Thoracic aorta (tissue), 2 donors: Measurements from ENCODE around the gene DNAJC16. TPM values are rescaled to one million over a fixed set of nuclear protein-coding genes. Genes with fewer than 3 reads are reported as not detected.
"Not testable (repeated sequence)": the region's sequence is repeated elsewhere in the genome, so short reads cannot be mapped to it uniquely, and the experiment has no call there.

ENCODE experiments used
- ATAC-seq: fragments of 150-250 bp; one replicate; pipeline ENCODE4 v1.8.0; 2017; ENCODE audit warnings: low read depth; ENCODE audit not compliant: insufficient number of reproducible peaks, low FRiP score
- DNase-seq: peaks from one replicate; pipeline ENCODE4 v3.0.0-alpha.2; 2020; ENCODE audit warnings: low spot score
- H3K27ac ChIP-seq, 2 donors: fragments of 200-600 bp; sonication (generic); 1 replicate in 1 of 2; 2 replicates in 1 of 2; pipeline ENCODE4 v1.5.1; 2016; ENCODE audit warnings: mild to moderate bottlenecking in 2 of 2, moderate library complexity in 2 of 2
- H3K27me3 ChIP-seq: fragments of 200-600 bp; sonication (generic); replicated peaks from 2 replicates; pipeline ENCODE4 v1.6.0; 2016; ENCODE audit warnings: mild to moderate bottlenecking; ENCODE audit not compliant: insufficient read depth
- H3K36me3 ChIP-seq: fragments of 200-600 bp; sonication (generic); one replicate; pipeline ENCODE4 v1.5.1; 2016
- H3K4me1 ChIP-seq, 2 donors: fragments of 200-600 bp; sonication (generic); 1 replicate in 1 of 2; 2 replicates in 1 of 2; pipeline versions ENCODE4 v1.5.1 to v1.6.0; 2016; ENCODE audit warnings: low read depth in 2 of 2, mild to moderate bottlenecking in 1 of 2; ENCODE audit not compliant: control insufficient read depth in 1 of 2
- H3K4me3 ChIP-seq: fragments of 200-600 bp; sonication (generic); 2 replicates; pipeline ENCODE4 v1.5.1; 2016; ENCODE audit warnings: mild to moderate bottlenecking
- H3K9me3 ChIP-seq: fragments of 200-600 bp; sonication (generic); 2 replicates; pipeline ENCODE4 v1.5.1; 2016
- total RNA-seq, 2 donors: library from RNA; depleted of rRNA; stranded (reverse); fragments of >200 nt; gene quantifications; one replicate each; pipeline versions ENCODE4 v1.1.0 to v1.2.3, GENCODE V29; 2016
- TF ChIP-seq, protein P1 (sequence below): fragments of 200-600 bp; sonication (generic); IDR thresholded peaks from one replicate; pipeline ENCODE4 v1.5.1; 2019; ENCODE audit warnings: antibody characterized with exemption

The DNAJC16 gene
- 10 to 100 TPM; 14.1 to 28.6 TPM for total RNA-seq

GRCh38 chr1:15526490-15527339, at the start of gene DNAJC16:
Gene DNAJC16, plus strand, starts transcription at chr1:15526848. Its CDS starts 2,258 bp downstream, at chr1:15529106.
- peaks cover 18 to 37% of the 10 kb centered on the region in 2 donors for H3K4me1 ChIP-seq
- H3K36me3 ChIP-seq, result peaks cover 7% of the 10 kb centered on the region
- TF ChIP-seq, protein P1, sequence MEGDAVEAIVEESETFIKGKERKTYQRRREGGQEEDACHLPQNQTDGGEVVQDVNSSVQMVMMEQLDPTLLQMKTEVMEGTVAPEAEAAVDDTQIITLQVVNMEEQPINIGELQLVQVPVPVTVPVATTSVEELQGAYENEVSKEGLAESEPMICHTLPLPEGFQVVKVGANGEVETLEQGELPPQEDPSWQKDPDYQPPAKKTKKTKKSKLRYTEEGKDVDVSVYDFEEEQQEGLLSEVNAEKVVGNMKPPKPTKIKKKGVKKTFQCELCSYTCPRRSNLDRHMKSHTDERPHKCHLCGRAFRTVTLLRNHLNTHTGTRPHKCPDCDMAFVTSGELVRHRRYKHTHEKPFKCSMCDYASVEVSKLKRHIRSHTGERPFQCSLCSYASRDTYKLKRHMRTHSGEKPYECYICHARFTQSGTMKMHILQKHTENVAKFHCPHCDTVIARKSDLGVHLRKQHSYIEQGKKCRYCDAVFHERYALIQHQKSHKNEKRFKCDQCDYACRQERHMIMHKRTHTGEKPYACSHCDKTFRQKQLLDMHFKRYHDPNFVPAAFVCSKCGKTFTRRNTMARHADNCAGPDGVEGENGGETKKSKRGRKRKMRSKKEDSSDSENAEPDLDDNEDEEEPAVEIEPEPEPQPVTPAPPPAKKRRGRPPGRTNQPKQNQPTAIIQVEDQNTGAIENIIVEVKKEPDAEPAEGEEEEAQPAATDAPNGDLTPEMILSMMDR, result no peak
- no peaks in the 10 kb centered on the region for H3K9me3 ChIP-seq
- peak within 1 kb of the TSS; percentile 98 for H3K4me3 ChIP-seq
- peak within 1 kb of the TSS; percentile 76 to 88 for H3K27ac ChIP-seq
- ATAC-seq, result peak; percentile 74
- DNase-seq, result peak; percentile 97
- no peaks in the 10 kb centered on the region for H3K27me3 ChIP-seq

DNA sequence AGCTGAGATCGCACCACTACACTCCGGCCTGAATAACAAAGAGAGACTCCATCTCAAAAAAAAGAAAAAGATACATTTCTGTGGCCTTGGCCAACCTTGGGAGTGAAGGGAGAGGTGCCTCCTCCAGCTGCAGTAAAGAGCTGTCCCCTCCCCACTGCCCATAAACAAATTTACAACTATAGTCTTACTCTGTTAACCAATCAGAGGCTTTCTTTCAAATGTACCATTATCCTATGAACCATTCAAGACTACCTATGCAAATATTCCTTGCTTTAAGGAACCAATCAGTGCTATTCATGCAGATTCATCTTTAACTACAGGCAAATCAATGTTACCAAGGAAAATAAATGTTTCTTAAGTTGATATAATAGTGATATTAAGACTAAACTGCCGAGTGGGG, 49.7 kb upstream of the DNAJC16 start:
- Histone ChIP-seq H3K4me1 (no peaks in the 10 kb centered on the region), H3K36me3 (no peaks in the 10 kb centered on the region), H3K27ac (no peak overlapping the region), H3K27me3 (no peaks in the 10 kb centered on the region), H3K9me3 (no peaks in the 10 kb centered on the region), H3K4me3 (no peak overlapping the region)
- ATAC-seq, result no peak
- DNase-seq, result no peak
- TF ChIP-seq, protein P1, result no peak

DNA sequence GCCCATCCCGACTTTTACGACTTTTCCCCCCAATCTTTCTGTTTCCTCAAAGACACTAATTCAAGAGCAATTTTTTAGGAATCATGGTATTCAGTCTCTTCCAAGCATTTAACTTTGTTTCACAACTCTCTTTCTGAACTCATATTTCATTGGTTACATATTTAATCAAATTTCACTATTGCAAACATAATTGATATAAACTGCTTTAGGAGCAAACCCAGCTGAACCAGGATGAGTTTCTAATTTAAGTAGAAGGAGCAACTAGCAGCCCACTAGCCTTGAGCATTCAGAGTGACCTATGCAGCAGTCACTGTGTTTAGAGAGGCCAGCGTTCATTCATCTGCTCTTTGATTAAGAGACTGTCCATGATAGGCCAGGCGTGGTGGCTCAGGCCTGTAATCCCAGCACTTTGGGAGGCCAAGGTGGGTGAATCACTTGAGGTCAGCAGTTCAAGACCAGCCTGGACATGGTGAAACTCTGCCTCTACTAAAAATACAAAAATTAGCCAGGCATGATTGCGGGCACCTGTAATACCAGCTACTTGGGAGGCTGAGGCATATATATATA, 48.9 kb upstream of the DNAJC16 start:
- H3K4me3 ChIP-seq, result no peak overlapping the region
- TF ChIP-seq, protein P1, result no peak
- no peaks in the 10 kb centered on the region for H3K4me1 ChIP-seq
- no peaks in the 10 kb centered on the region for H3K9me3 ChIP-seq
- DNase-seq (no peak), ATAC-seq (no peak)
- H3K36me3 ChIP-seq, result no peaks in the 10 kb centered on the region
- H3K27me3 ChIP-seq, result no peaks in the 10 kb centered on the region
- H3K27ac ChIP-seq, result no peak overlapping the region

DNA sequence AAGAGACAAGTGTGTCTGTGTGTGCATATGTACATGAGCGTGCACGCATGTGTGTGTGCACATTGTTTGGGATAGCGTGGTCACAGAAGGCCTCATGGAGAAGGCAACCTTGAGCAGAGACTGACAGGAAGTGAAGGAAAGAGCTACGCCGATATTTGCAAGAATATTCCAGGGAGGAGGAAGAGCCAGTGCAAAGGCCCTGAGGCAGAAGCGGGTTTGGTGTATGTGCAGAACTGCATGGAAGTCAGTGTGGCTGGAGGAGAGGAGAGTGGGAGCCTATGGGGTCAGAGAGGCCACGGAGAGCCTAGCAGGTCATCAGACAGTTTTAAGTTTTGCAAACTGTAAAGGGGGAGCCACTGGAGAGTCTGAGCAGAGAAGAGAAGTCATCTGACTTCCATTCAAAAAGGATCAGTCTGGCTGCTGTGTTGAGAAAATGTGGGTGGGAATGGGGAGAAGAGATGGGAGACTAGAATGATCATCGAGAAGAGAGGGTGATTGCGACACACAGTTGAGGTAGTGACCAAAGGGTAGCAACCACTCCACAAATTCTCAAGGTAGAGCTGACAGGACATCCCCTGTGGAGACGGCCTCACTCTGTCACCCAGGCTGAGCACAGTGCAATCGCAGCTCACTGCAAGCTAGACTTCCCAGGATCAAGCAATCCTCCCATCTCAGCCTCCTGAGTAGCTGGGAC, 46.8 kb upstream of the DNAJC16 start:
- no peaks in the 10 kb centered on the region for H3K36me3 ChIP-seq
- TF ChIP-seq, protein P1, result no peak
- H3K9me3 ChIP-seq, result no peaks in the 10 kb centered on the region
- H3K4me1 ChIP-seq, result no peaks in the 10 kb centered on the region
- no peaks in the 10 kb centered on the region for H3K27me3 ChIP-seq
- no peak for DNase-seq
- H3K27ac ChIP-seq, result no peak overlapping the region
- no peak overlapping the region for H3K4me3 ChIP-seq
- no peak for ATAC-seq

- H3K36me3 ChIP-seq, H3K4me1 ChIP-seq, H3K27ac ChIP-seq, H3K9me3 ChIP-seq, DNase-seq, H3K27me3 ChIP-seq, ATAC-seq, H3K4me3 ChIP-seq: not testable (repeated sequence)
Observed at GRCh38 chr1:15482455-15482854, 44.2 kb upstream of the DNAJC16 start.

DNA sequence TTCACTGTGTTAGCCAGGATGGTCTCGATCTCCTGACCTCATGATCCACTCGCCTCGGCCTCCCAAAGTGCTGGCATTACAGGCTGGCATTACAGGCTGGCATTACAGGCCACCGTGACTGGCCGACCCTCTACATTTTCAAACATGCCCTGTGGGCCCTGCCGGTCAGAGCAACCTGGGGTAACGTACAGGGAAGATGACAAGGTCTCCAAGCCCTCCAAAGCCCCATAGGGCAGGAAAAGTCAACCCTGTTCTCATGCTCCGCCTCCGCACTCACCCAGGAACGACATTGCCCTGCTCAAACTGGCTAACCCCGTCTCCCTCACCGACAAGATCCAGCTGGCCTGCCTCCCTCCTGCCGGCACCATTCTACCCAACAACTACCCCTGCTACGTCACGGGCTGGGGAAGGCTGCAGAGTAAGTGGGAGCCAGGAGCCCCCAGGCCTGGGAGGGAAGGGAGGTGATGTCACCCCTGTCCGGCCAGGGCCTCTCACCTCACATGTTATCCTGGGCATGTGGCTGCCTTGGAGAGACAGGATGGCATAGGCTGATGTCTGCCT, 43.6 kb upstream of the DNAJC16 start:
- H3K36me3 ChIP-seq, H3K27ac ChIP-seq, H3K27me3 ChIP-seq, H3K4me3 ChIP-seq, ATAC-seq, H3K9me3 ChIP-seq, H3K4me1 ChIP-seq, DNase-seq: not testable (repeated sequence)
